NCI-H146 treated with DMSO at 0.1 percent for 48 hours (cell line): ENCODE measurements around the gene MUCL1.
A peak's percentile ranks its signal among the peaks of the same experiment; 100 is the strongest.
"Not testable (repeated sequence)": the region's sequence is repeated elsewhere in the genome, so short reads cannot be mapped to it uniquely, and the experiment has no call there.

Source experiments
- DNase-seq: peaks from one replicate; lab custom pipeline; 2025; ENCODE audit not compliant: unreplicated experiment; lab: John Stamatoyannopoulos, UW

Gene MUCL1

GRCh38 chr12:54853933-54854538 is at the start of gene MUCL1:
MUCL1 (plus strand) TSS chr12:54854516; CDS start chr12:54854583, 67 bp downstream.
- DNase-seq, result peak; percentile 4

GRCh38 chr12:54821676-54822075 is 32.6 kb upstream of the MUCL1 start:
- DNase-seq, result no peak

GRCh38 chr12:54824402-54824801 is 29.9 kb upstream of the MUCL1 start:
- DNase-seq, result no peak

GRCh38 chr12:54829511-54829910 is 24.8 kb upstream of the MUCL1 start:
- DNase-seq, result no peak

- DNase-seq, result no peak
Observed at GRCh38 chr12:54830199-54830598, 24.1 kb upstream of the MUCL1 start.

GRCh38 chr12:54831631-54832030 is 22.7 kb upstream of the MUCL1 start:
- DNase-seq, result no peak

- DNase-seq, result no peak
Observed at GRCh38 chr12:54840244-54840865, 14.0 kb upstream of the MUCL1 start.

- DNase-seq, result no peak
Observed at GRCh38 chr12:54857406-54857805, 3.1 kb downstream of the MUCL1 start.

- no peak for DNase-seq
Observed at GRCh38 chr12:54858562-54858961, 4.2 kb downstream of the MUCL1 start.

GRCh38 chr12:54859502-54859901 is 5.2 kb downstream of the MUCL1 start:
- DNase-seq, result no peak

- no peak for DNase-seq
Observed at GRCh38 chr12:54861927-54862326, 7.6 kb downstream of the MUCL1 start.

- no peak for DNase-seq
Observed at GRCh38 chr12:54863948-54864618, 9.8 kb downstream of the MUCL1 start.

- no peak for DNase-seq
Observed at GRCh38 chr12:54865683-54866324, 11.5 kb downstream of the MUCL1 start.

- no peak for DNase-seq
Observed at GRCh38 chr12:54868690-54869089, 14.4 kb downstream of the MUCL1 start.

GRCh38 chr12:54870048-54870447 is 15.7 kb downstream of the MUCL1 start:
- no peak for DNase-seq

- no peak for DNase-seq
Observed at GRCh38 chr12:54870617-54871016, 16.3 kb downstream of the MUCL1 start.

GRCh38 chr12:54879150-54879549 is 24.8 kb downstream of the MUCL1 start:
- DNase-seq, result no peak

GRCh38 chr12:54879579-54879978 is 25.3 kb downstream of the MUCL1 start:
- DNase-seq, result no peak

- DNase-seq, result no peak
Observed at GRCh38 chr12:54882079-54882478, 27.8 kb downstream of the MUCL1 start.

- not testable (repeated sequence) for DNase-seq
Observed at GRCh38 chr12:54882597-54882996, 28.3 kb downstream of the MUCL1 start.

GRCh38 chr12:54888428-54888827 is 34.1 kb downstream of the MUCL1 start:
- not testable (repeated sequence) for DNase-seq

GRCh38 chr12:54890339-54890738 is 36.0 kb downstream of the MUCL1 start:
- DNase-seq, result no peak
